H1 (cell line): ENCODE data around the gene ANKRD31.

Source experiments
- BACH1 ChIP-seq: IDR thresholded peaks from 2 replicates; pipeline ENCODE4 v1.6.1; 2012; ENCODE audit warnings: low read length, improper control_type of control experiment
- EP300 ChIP-seq, 2 experiments: IDR thresholded peaks; 1 replicate in 1 of 2; 2 replicates in 1 of 2; pipeline ENCODE4 v1.6.1; 2011 to 2012; ENCODE audit warnings: low read depth in 2 of 2, low read length in 2 of 2, mild to moderate bottlenecking in 2 of 2, borderline replicate concordance in 1 of 2, inconsistent platforms in 1 of 2, moderate library complexity in 1 of 2
- JUN ChIP-seq: IDR thresholded peaks from 2 replicates; pipeline ENCODE4 v1.6.1; 2011; ENCODE audit warnings: low read depth, mild to moderate bottlenecking, improper control_type of control experiment, low read length
- NRF1 ChIP-seq: IDR thresholded peaks from 2 replicates; pipeline ENCODE4 v1.6.1; 2011; ENCODE audit warnings: mild to moderate bottlenecking, low read depth, low read length, improper control_type of control experiment
- TAF1 ChIP-seq: IDR thresholded peaks from 2 replicates; pipeline ENCODE4 v1.6.1; 2011; ENCODE audit warnings: mild to moderate bottlenecking, low read depth, low read length
- TCF12 ChIP-seq: IDR thresholded peaks from 2 replicates; pipeline ENCODE4 v1.6.1; 2011; ENCODE audit warnings: low read depth, mild to moderate bottlenecking, low read length
- TF ChIP-seq, protein P1 (sequence below), 3 experiments: IDR thresholded peaks; 1 replicate in 2 of 3; 2 replicates in 1 of 3; pipeline versions ENCODE4 v1.5.1 to v1.6.1; 2011; ENCODE audit warnings: low read length in 3 of 3, mild to moderate bottlenecking in 3 of 3, inconsistent platforms in 2 of 3, low read depth in 1 of 3, moderate library complexity in 1 of 3; ENCODE audit not compliant: insufficient read depth in 1 of 3; ENCODE audit errors: control extremely low read depth in 1 of 3

DNA sequence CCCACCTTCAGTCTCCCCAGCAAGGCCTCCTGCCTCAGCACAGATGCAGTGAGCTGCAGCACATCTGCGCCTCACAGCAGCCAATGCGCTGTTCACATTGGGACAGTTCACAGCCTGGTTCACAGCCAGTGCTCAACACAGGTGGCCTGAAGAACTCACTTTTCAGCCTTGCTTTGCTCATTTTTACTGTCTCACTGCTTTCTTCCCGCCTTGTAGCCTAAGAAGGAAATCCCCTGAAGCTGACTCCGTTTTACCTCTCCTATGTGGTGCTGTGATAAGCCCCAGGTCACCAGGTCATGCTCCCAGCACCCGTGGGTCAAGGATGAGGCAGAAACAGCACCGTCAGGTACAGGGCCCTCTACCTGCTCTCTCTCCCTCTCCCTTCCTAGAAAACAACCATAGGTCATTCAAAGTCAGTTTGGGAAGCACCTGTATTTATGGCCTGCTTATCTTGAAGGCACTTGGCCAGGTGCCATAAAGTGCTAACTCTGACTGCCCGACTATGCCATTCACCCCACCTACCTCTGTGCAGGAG is 185.4 kb downstream of the ANKRD31 start:
- TF ChIP-seq, protein P1, sequence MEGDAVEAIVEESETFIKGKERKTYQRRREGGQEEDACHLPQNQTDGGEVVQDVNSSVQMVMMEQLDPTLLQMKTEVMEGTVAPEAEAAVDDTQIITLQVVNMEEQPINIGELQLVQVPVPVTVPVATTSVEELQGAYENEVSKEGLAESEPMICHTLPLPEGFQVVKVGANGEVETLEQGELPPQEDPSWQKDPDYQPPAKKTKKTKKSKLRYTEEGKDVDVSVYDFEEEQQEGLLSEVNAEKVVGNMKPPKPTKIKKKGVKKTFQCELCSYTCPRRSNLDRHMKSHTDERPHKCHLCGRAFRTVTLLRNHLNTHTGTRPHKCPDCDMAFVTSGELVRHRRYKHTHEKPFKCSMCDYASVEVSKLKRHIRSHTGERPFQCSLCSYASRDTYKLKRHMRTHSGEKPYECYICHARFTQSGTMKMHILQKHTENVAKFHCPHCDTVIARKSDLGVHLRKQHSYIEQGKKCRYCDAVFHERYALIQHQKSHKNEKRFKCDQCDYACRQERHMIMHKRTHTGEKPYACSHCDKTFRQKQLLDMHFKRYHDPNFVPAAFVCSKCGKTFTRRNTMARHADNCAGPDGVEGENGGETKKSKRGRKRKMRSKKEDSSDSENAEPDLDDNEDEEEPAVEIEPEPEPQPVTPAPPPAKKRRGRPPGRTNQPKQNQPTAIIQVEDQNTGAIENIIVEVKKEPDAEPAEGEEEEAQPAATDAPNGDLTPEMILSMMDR (IDR thresholded peaks at IDR 0.05; ENCODE audit: control extremely low read depth in 1 of 3, insufficient read depth in 1 of 3, low read depth in 1 of 3, low read length in 3 of 3): no peak
- no peak for TF ChIP-seq EP300 (IDR thresholded peaks at IDR 0.05; ENCODE audit: borderline replicate concordance in 1 of 2, low read depth in 2 of 2, low read length in 2 of 2)
- no peak for TF ChIP-seq BACH1
- TF ChIP-seq NRF1: no peak
- TF ChIP-seq JUN: no peak
- TF ChIP-seq TCF12: no peak
- no peak for TF ChIP-seq TAF1
